GM12865 (cell line): ENCODE measurements around the gene IL5.
"Not testable (repeated sequence)": the region's sequence is repeated elsewhere in the genome, so short reads cannot be mapped to it uniquely, and the experiment has no call there.

ENCODE experiments used
- DNase-seq: peaks from one replicate; pipeline ENCODE4 v3.0.0; 2010; ENCODE audit warnings: low read depth
- H3K4me3 ChIP-seq: 2 replicates; pipeline ENCODE4 v1.5.1; 2011; ENCODE audit warnings: mild to moderate bottlenecking, low read depth, low read length, control low read depth
- CTCF ChIP-seq: IDR thresholded peaks from 2 replicates; pipeline ENCODE4 v1.5.1; 2011; ENCODE audit warnings: low read length, control low read depth, low read depth, inconsistent platforms; ENCODE audit not compliant: insufficient read depth; ENCODE audit errors: missing control alignments

IL5 gene

DNA sequence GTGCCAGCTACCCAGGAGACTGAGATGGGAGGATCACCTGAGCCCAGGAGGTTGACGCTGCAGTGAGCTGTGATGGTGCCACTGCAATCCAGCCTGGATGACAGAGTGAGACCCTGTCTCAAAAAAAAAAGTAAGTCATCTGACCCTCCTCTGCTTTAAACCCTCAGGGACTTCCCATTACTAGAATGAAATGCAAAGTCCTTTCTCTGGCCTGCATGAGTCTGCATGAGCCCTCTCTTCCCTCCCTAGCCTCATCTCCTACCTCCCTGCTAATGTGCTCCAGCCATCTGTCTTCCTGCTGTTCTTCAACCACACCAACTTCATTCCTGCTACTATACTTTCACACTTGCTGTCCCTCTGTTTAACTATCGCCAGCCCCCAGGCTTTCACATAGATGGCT, 15.3 kb downstream of the IL5 start:
- no peak for DNase-seq
- no peak for TF ChIP-seq CTCF
- no peak overlapping the region for H3K4me3 ChIP-seq

DNA sequence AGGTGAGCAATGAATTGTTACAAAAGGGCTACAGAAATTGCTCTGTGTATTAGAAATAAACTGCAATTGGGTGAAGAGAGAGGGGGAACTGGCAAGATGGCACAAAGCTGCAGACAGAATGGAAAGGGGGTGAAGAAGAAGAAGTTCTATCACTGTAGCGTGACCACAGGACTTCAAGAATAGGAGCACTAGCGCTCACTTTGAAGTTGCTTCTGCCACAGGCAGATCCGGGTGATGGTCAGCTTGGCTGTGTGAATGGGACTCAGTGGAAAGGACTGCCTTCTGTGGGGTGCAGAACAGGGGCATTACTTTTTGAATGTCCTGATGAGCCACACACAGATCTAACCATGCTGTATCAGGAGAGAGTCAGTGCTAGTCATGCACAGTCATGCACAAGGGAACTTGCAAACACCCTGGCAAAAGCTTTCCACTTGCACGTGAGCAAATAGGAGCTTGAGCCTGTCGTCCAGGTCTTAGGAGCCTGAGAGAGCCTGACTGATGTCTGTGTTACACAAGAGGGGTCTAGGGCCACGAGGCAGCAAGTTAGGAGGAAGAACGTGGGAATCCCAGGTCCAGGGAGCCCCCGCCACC, 16.3 kb downstream of the IL5 start:
- no peak overlapping the region for H3K4me3 ChIP-seq

DNA sequence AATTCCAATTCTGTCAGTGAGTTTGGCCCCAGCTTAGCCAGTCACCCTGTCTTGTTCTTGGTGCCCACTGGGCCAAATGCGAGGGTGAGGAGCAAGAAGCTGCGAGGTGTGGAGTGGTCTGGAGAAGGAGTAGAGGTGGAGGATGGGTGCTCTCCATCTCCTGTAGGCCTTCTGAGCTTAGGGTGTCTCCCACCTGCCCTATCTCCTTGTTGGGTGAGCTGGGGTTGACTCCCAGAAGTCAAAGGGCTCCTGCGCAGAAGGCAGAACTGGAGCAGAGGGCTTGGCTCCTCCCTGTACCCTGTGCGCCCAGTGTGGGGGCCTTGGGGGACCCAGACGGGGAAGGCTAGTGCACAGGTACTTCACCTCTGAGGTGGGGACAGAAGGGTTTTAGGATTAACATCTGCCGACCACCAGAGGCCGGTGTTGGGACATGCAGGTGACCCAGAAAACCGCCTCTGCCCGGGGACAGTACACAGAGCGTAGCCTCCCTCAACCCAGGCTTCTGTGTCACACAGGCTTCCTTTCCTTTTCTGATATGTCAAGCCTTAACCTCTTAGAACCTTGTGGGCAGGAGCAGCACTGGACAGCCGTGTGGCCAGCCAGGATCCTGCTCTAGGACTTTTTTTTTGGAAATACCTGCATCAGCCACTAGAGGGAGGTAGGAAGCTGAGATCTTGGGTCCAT, 16.9 kb downstream of the IL5 start:
- peak; percentile 79 for TF ChIP-seq CTCF
- H3K4me3 ChIP-seq, result no peak overlapping the region
- DNase-seq, result peak; percentile 70

More for the DNA sequence above, 16.3 kb downstream of the IL5 start:
- DNase-seq, result no peak
- no peak for TF ChIP-seq CTCF

DNA sequence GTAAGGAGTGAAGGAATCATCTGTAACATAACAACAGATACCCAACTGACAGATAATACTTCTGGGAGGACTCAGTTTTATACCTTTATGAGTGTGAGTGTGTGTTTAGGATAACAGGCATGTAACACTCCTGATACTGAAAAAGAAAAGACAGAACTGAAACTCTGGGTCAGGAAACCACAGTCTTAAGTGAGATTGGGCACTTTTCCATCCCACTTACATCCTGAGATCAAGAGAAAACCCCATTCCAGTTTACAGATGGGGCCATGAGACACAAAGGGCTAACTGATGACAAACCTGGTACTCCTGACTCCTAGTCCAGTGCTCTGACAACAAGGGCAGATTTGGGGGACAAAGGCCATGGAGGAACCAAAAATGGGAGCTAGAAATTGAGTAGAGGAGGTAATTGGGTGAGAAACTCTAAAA, 18.0 kb downstream of the IL5 start:
- DNase-seq, result peak; percentile 94
- no peak overlapping the region for H3K4me3 ChIP-seq
- TF ChIP-seq CTCF, result no peak

- H3K4me3 ChIP-seq, result not testable (repeated sequence)
- peak; percentile 74 for DNase-seq
Observed at GRCh38 chr5:132524877-132525276, 18.4 kb downstream of the IL5 start.

- not testable (repeated sequence) for DNase-seq, H3K4me3 ChIP-seq
Observed at GRCh38 chr5:132522067-132522466, 21.3 kb downstream of the IL5 start.

GRCh38 chr5:132513618-132514336, 29.5 kb downstream of the IL5 start:
- not testable (repeated sequence) for H3K4me3 ChIP-seq, DNase-seq

GRCh38 chr5:132510076-132510475, 33.2 kb downstream of the IL5 start:
- DNase-seq, result no peak
- H3K4me3 ChIP-seq, result no peak overlapping the region
- no peak for TF ChIP-seq CTCF
